PC-3 (cell line): Measurements from ENCODE around the gene TUBB2B. TPM values are rescaled to one million over a fixed set of nuclear protein-coding genes. Genes with fewer than 3 reads are reported as not detected.
A peak's percentile ranks its signal among the peaks of the same experiment; 100 is the strongest.
"Not testable (repeated sequence)": the region's sequence is repeated elsewhere in the genome, so short reads cannot be mapped to it uniquely, and the experiment has no call there.

Source experiments
- ATAC-seq: fragments of 200-7000 bp; cut with Tn5 transposase; 2 replicates; pipeline ENCODE4 v1.9.1; 2020; ENCODE audit warnings: mild to moderate bottlenecking, moderate library complexity
- BruUV-seq: library from RNA; stranded (reverse); fragments of 400-500 nt; replicated peaks from 2 replicates; lab custom pipeline; 2021; lab: Mats Ljungman, UMichigan
- CTCF ChIA-PET: fragments of 300-600 bp; sonication (Branson Sonifier 250); formaldehyde crosslinking; loops from one replicate; lab custom pipeline; 2022; ENCODE audit warnings: antibody characterized with exemption; lab: Charles Lee
- POLR2A ChIA-PET: fragments of 300-600 bp; sonication (Branson Sonifier 250); formaldehyde crosslinking; loops from one replicate; lab custom pipeline; 2022; ENCODE audit warnings: antibody characterized with exemption; ENCODE audit not compliant: unreplicated experiment; lab: Charles Lee
- DNase-seq: peaks from one replicate; pipeline ENCODE4 v3.0.0-alpha.2; 2015
- H2AFZ ChIP-seq: fragments of 300-600 bp; sonication (generic); 2 replicates; pipeline ENCODE4 v1.6.0; 2016; ENCODE audit warnings: antibody characterized with exemption, low read length
- H3F3A ChIP-seq: fragments of 300-600 bp; sonication (generic); one replicate; pipeline ENCODE4 v1.6.0; 2017; ENCODE audit warnings: antibody characterized with exemption, low read length, control low read depth, mild to moderate bottlenecking; ENCODE audit not compliant: unreplicated experiment
- H3K27ac ChIP-seq: fragments of 300-600 bp; sonication (generic); 2 replicates; pipeline ENCODE4 v1.5.1; 2016; ENCODE audit warnings: mild to moderate bottlenecking, low read length
- H3K27me3 ChIP-seq: fragments of 300-600 bp; sonication (generic); 2 replicates; pipeline ENCODE4 v1.6.1; 2016; ENCODE audit warnings: low read length, mixed read lengths
- H3K36me3 ChIP-seq: fragments of 300-600 bp; sonication (generic); 2 replicates; pipeline ENCODE4 v1.6.1; 2016; ENCODE audit warnings: low read depth, mixed run types, low read length, mixed read lengths
- H3K4me1 ChIP-seq: fragments of 300-600 bp; sonication (generic); 2 replicates; pipeline ENCODE4 v1.5.1; 2016; ENCODE audit warnings: low read length; ENCODE audit not compliant: insufficient read depth
- H3K4me2 ChIP-seq: fragments of 300-600 bp; sonication (generic); 2 replicates; pipeline ENCODE4 v1.6.0; 2016; ENCODE audit warnings: low read length
- H3K4me3 ChIP-seq: fragments of 300-600 bp; sonication (generic); 2 replicates; pipeline ENCODE4 v1.5.1; 2016; ENCODE audit warnings: mild to moderate bottlenecking, low read length, mixed read lengths
- H3K79me2 ChIP-seq: fragments of 300-600 bp; sonication (generic); 2 replicates; pipeline ENCODE4 v1.6.1; 2017; ENCODE audit warnings: low read length, mixed read lengths
- H3K9ac ChIP-seq: fragments of 300-600 bp; sonication (generic); 2 replicates; pipeline ENCODE4 v1.6.0; 2016; ENCODE audit warnings: mild to moderate bottlenecking, low read length
- H3K9me2 ChIP-seq: fragments of 300-600 bp; sonication (generic); replicated peaks from 2 replicates; pipeline ENCODE4 v1.6.1; 2016; ENCODE audit warnings: mixed run types, low read length, mixed read lengths
- H3K9me3 ChIP-seq: fragments of 300-600 bp; sonication (generic); 2 replicates; pipeline ENCODE4 v1.6.1; 2016; ENCODE audit warnings: low read length, mixed read lengths
- H4K20me1 ChIP-seq: fragments of 300-600 bp; sonication (generic); 2 replicates; pipeline ENCODE4 v1.6.1; 2016; ENCODE audit warnings: low read length, mixed read lengths
- CTCF ChIP-seq: fragments of 300-600 bp; sonication (generic); conservative IDR thresholded peaks from 2 replicates; pipeline ENCODE4 v1.5.1; 2017; ENCODE audit warnings: antibody characterized with exemption, low read depth, mild to moderate bottlenecking, low read length
- EZH2 ChIP-seq: fragments of 300-600 bp; sonication (generic); IDR thresholded peaks from one replicate; pipeline ENCODE4 v1.6.1; 2017; ENCODE audit warnings: antibody characterized with exemption, mild to moderate bottlenecking, low read length; ENCODE audit not compliant: unreplicated experiment
- EZH2phosphoT487 ChIP-seq: fragments of 300-600 bp; sonication (generic); IDR thresholded peaks from 2 replicates; pipeline ENCODE4 v1.6.1; 2018; ENCODE audit warnings: mild to moderate bottlenecking, antibody characterized with exemption, low read length, borderline replicate concordance
- intact Hi-C: fragments of 100-400 bp; cut with micrococcal nuclease; formaldehyde crosslinking; loops from 2 replicates; pipeline ENCODE4 v1.9.0; 2023
- total RNA-seq: library from RNA; depleted of rRNA; stranded (reverse); fragments of >200 nt; gene quantifications from 2 replicates; pipeline ENCODE4 v1.2.3, GENCODE V29; 2014; rRNA removed

TUBB2B gene
- total RNA-seq, 1 experiment from 2014 or later = 6.5 TPM

GRCh38 chr6:3178666-3179065 is 48.8 kb downstream of the TUBB2B start:
- CTCF ChIA-PET, intact Hi-C loops, H3K79me2 ChIP-seq, H2AFZ ChIP-seq, H4K20me1 ChIP-seq, H3K36me3 ChIP-seq, H3K9ac ChIP-seq, H3K9me3 ChIP-seq, H3K4me3 ChIP-seq, BruUV-seq, H3K9me2 ChIP-seq, H3F3A ChIP-seq, H3K27me3 ChIP-seq, POLR2A ChIA-PET, H3K27ac ChIP-seq, H3K4me2 ChIP-seq: not testable (repeated sequence)
- DNase-seq (peak; percentile 51), ATAC-seq (peak; percentile 62)
- H3K4me1 ChIP-seq = peaks cover 10% of the 10 kb centered on the region; the same call in 1 of the 2 replicates

- Histone ChIP-seq H3F3A (no peaks in the 10 kb centered on the region), H3K9ac (no peak overlapping the region), H3K27ac (no peak overlapping the region), H4K20me1 (no peaks in the 10 kb centered on the region), H3K36me3 (no peaks in the 10 kb centered on the region), H3K9me2 (no peaks in the 10 kb centered on the region), H3K27me3 (no peaks in the 10 kb centered on the region), H3K4me3 (no peak overlapping the region), H3K9me3 (no peaks in the 10 kb centered on the region), H3K4me1 (peaks cover 10% of the 10 kb centered on the region; the same call in 1 of the 2 replicates), H2AFZ (no peak overlapping the region), H3K4me2 (no peak overlapping the region), H3K79me2 (no peaks in the 10 kb centered on the region)
- ATAC-seq = peak; percentile 74
- no peak for TF ChIP-seq EZH2phosphoT487
- no peak for TF ChIP-seq EZH2
- TF ChIP-seq CTCF = no peak
- CTCF ChIA-PET = no interaction called here
- DNase-seq = peak; percentile 62
- POLR2A ChIA-PET = no interaction called here
- BruUV-seq = no TSS peak
- intact Hi-C loops = no loop called here
Observed at GRCh38 chr6:3176562-3177355, 50.7 kb downstream of the TUBB2B start.

GRCh38 chr6:3175715-3176402 is 51.6 kb downstream of the TUBB2B start:
- intact Hi-C loops = no loop called here
- Histone ChIP-seq H3K27me3 (no peaks in the 10 kb centered on the region), H3F3A (no peaks in the 10 kb centered on the region), H3K4me1 (peaks cover 10% of the 10 kb centered on the region; the same call in 1 of the 2 replicates), H3K9me3 (no peaks in the 10 kb centered on the region), H3K36me3 (no peaks in the 10 kb centered on the region), H3K4me3 (no peak overlapping the region), H3K27ac (no peak overlapping the region), H3K4me2 (no peak overlapping the region), H3K9ac (no peak overlapping the region), H3K9me2 (no peaks in the 10 kb centered on the region), H2AFZ (no peak overlapping the region), H3K79me2 (no peaks in the 10 kb centered on the region), H4K20me1 (no peaks in the 10 kb centered on the region)
- peak; percentile 58 for DNase-seq
- ChIA-PET POLR2A (no interaction called here), CTCF (no interaction called here)
- TF ChIP-seq EZH2 = no peak
- TF ChIP-seq CTCF = no peak
- no peak for TF ChIP-seq EZH2phosphoT487
- no TSS peak for BruUV-seq
- ATAC-seq = no peak

Other genes with a start within 250 kb of the TUBB2B start
- 21.5 and 26.8 TPM in 2 replicates for gene NQO2, start 227.8 kb downstream of the TUBB2B start, total RNA-seq
- 14.5 and 17.7 TPM in 2 replicates for gene RIPK1, start 159.2 kb downstream of the TUBB2B start, total RNA-seq
- gene BPHL, start 108.9 kb downstream of the TUBB2B start, total RNA-seq = 15.7 and 15.8 TPM in 2 replicates
- gene TUBB2A, start 70.1 kb downstream of the TUBB2B start, total RNA-seq = 66.8 and 70.2 TPM in 2 replicates
- 51.9 and 63.3 TPM in 2 replicates for gene PSMG4, start 31.3 kb upstream of the TUBB2B start, total RNA-seq
- 5.7 and 8.2 TPM in 2 replicates for gene SLC22A23, start 229.4 kb upstream of the TUBB2B start, total RNA-seq